ENCODE data around the gene PTMA. TPM values are rescaled to one million over a fixed set of nuclear protein-coding genes. Genes with fewer than 3 reads are reported as not detected.

The PTMA gene
- total RNA-seq, 1 experiment from 2014 or later = 1,708 TPM

GRCh38 chr2:231684314-231685223 is 23.8 kb upstream of the PTMA start:
- CTCF ChIA-PET = no interaction called here
- Histone ChIP-seq H3K27ac (ENCODE audit: low read depth, low read length, poor library complexity, severe bottlenecking) (no peak overlapping the region), H3K9me3 (ENCODE audit: low read depth, low read length, poor library complexity, severe bottlenecking) (no peaks in the 10 kb centered on the region), H3K4me3 (ENCODE audit: low read depth, low read length, poor library complexity, severe bottlenecking) (no peak overlapping the region), H3K36me3 (ENCODE audit: insufficient read depth, low read length, poor library complexity, severe bottlenecking) (no peaks in the 10 kb centered on the region), H3K27me3 (replicated peaks; ENCODE audit: insufficient read depth, low read depth, low read length, poor library complexity) (no peaks in the 10 kb centered on the region), H3K4me1 (ENCODE audit: insufficient read depth, low read length, poor library complexity, severe bottlenecking) (no peaks in the 10 kb centered on the region)
- no peak for DNase-seq (ENCODE audit: low spot score)
- POLR2A ChIA-PET (ENCODE audit: low non-redundant PET) = no interaction called here
- TF ChIP-seq CTCF (conservative IDR thresholded peaks at IDR 0.05; ENCODE audit: low read depth, low read length) = no peak
- TF ChIP-seq EZH2 (IDR thresholded peaks at IDR 0.05; ENCODE audit: borderline replicate concordance, low read depth, low read length, poor library complexity, severe bottlenecking) = no peak
- no TSS peak for BruUV-seq (replicated peaks)
- intact Hi-C loops (cut with micrococcal nuclease; ENCODE audit: unreplicated experiment) = no loop called here

- POLR2A ChIA-PET (ENCODE audit: low non-redundant PET) = no interaction called here
- Histone ChIP-seq H3K36me3 (ENCODE audit: insufficient read depth, low read length, poor library complexity, severe bottlenecking) (no peaks in the 10 kb centered on the region), H3K9me3 (ENCODE audit: low read depth, low read length, poor library complexity, severe bottlenecking) (no peaks in the 10 kb centered on the region), H3K4me1 (ENCODE audit: insufficient read depth, low read length, poor library complexity, severe bottlenecking) (no peaks in the 10 kb centered on the region), H3K4me3 (ENCODE audit: low read depth, low read length, poor library complexity, severe bottlenecking) (no peak overlapping the region), H3K27me3 (replicated peaks; ENCODE audit: insufficient read depth, low read depth, low read length, poor library complexity) (no peaks in the 10 kb centered on the region), H3K27ac (ENCODE audit: low read depth, low read length, poor library complexity, severe bottlenecking) (no peak overlapping the region)
- CTCF ChIA-PET = no interaction called here
- intact Hi-C loops (cut with micrococcal nuclease; ENCODE audit: unreplicated experiment) = no loop called here
- TF ChIP-seq EZH2 (IDR thresholded peaks at IDR 0.05; ENCODE audit: borderline replicate concordance, low read depth, low read length, poor library complexity, severe bottlenecking) = no peak
- peak; percentile 40 for TF ChIP-seq CTCF (conservative IDR thresholded peaks at IDR 0.05; ENCODE audit: low read depth, low read length)
- BruUV-seq (replicated peaks) = no TSS peak
- DNase-seq (ENCODE audit: low spot score) = no peak
Observed at GRCh38 chr2:231685349-231686191, 22.8 kb upstream of the PTMA start.

- Histone ChIP-seq H3K9me3 (ENCODE audit: low read depth, low read length, poor library complexity, severe bottlenecking) (no peaks in the 10 kb centered on the region), H3K4me1 (ENCODE audit: insufficient read depth, low read length, poor library complexity, severe bottlenecking) (no peaks in the 10 kb centered on the region), H3K27ac (ENCODE audit: low read depth, low read length, poor library complexity, severe bottlenecking) (no peak overlapping the region), H3K27me3 (replicated peaks; ENCODE audit: insufficient read depth, low read depth, low read length, poor library complexity) (no peaks in the 10 kb centered on the region), H3K36me3 (ENCODE audit: insufficient read depth, low read length, poor library complexity, severe bottlenecking) (no peaks in the 10 kb centered on the region), H3K4me3 (ENCODE audit: low read depth, low read length, poor library complexity, severe bottlenecking) (no peak overlapping the region)
- intact Hi-C loops (cut with micrococcal nuclease; ENCODE audit: unreplicated experiment) = no loop called here
- no TSS peak for BruUV-seq (replicated peaks)
- no peak for TF ChIP-seq CTCF (conservative IDR thresholded peaks at IDR 0.05; ENCODE audit: low read depth, low read length)
- no peak for TF ChIP-seq EZH2 (IDR thresholded peaks at IDR 0.05; ENCODE audit: borderline replicate concordance, low read depth, low read length, poor library complexity, severe bottlenecking)
- POLR2A ChIA-PET (ENCODE audit: low non-redundant PET) = no interaction called here
- CTCF ChIA-PET = interaction anchor here (1.0 kb wide), 1 partner anchor 9 kb away, joined by 16 read pairs; no protein-coding TSS in a partner anchor
- no peak for DNase-seq (ENCODE audit: low spot score)
Observed at GRCh38 chr2:231686192-231687100, 21.9 kb upstream of the PTMA start.

Data from A673 (cell line).